Fibroblast of lung (primary cell): ENCODE measurements around the gene SERTAD3. TPM values are rescaled to one million over a fixed set of nuclear protein-coding genes. Genes with fewer than 3 reads are reported as not detected.

Experiments
- DNase-seq, 2 donors: peaks; one replicate each; pipeline versions ENCODE4 v3.0.0 to v3.0.0-alpha.2; 2010; ENCODE audit warnings: low read depth in 2 of 2
- H2AFZ ChIP-seq: 2 replicates; pipeline ENCODE4 v1.5.1; 2012; ENCODE audit warnings: low read length, control low read depth, inconsistent platforms
- H3K27ac ChIP-seq: 2 replicates; pipeline ENCODE4 v1.5.1; 2011; ENCODE audit warnings: low read length, control low read depth; ENCODE audit not compliant: insufficient read depth
- H3K27me3 ChIP-seq: 2 replicates; pipeline ENCODE4 v1.5.1; 2011; ENCODE audit warnings: mild to moderate bottlenecking, low read length; ENCODE audit not compliant: control insufficient read depth, insufficient read depth
- H3K36me3 ChIP-seq: 2 replicates; pipeline ENCODE4 v1.5.1; 2011; ENCODE audit warnings: low read length; ENCODE audit not compliant: control insufficient read depth, insufficient read depth
- H3K4me1 ChIP-seq: 2 replicates; pipeline ENCODE4 v1.5.1; 2011; ENCODE audit warnings: low read length; ENCODE audit not compliant: control insufficient read depth, insufficient read depth; ENCODE audit errors: extremely low read depth
- H3K4me2 ChIP-seq: 2 replicates; pipeline ENCODE4 v1.5.1; 2011; ENCODE audit warnings: low read length, control low read depth; ENCODE audit not compliant: insufficient read depth; ENCODE audit errors: extremely low read depth
- H3K4me3 ChIP-seq, 4 experiments: fragments of 200-600 bp in 1 of 4; sonication (generic) in 1 of 4; replicated peaks in 1 of 4; 2 replicates each; pipeline ENCODE4 v1.5.1; 2011 to 2016; ENCODE audit warnings: low read length in 4 of 4, low read depth in 3 of 4, mild to moderate bottlenecking in 3 of 4, control low read depth in 2 of 4, inconsistent platforms in 1 of 4, mixed read lengths in 1 of 4; ENCODE audit not compliant: insufficient read depth in 1 of 4; ENCODE audit errors: control extremely low read depth in 1 of 4
- H3K79me2 ChIP-seq: 2 replicates; pipeline ENCODE4 v1.5.1; 2012; ENCODE audit warnings: mild to moderate bottlenecking, low read length, inconsistent platforms; ENCODE audit not compliant: control insufficient read depth, insufficient read depth
- H3K9ac ChIP-seq: 2 replicates; pipeline ENCODE4 v1.5.1; 2011; ENCODE audit warnings: mild to moderate bottlenecking, low read length, control low read depth; ENCODE audit not compliant: insufficient read depth
- H3K9me3 ChIP-seq: 2 replicates; pipeline ENCODE4 v1.5.1; 2012; ENCODE audit warnings: low read depth, low read length; ENCODE audit not compliant: control insufficient read depth, insufficient read depth
- H4K20me1 ChIP-seq: 2 replicates; pipeline ENCODE4 v1.5.1; 2011; ENCODE audit warnings: low read length; ENCODE audit not compliant: control insufficient read depth, insufficient read depth; ENCODE audit errors: extremely low read depth
- EZH2 ChIP-seq: IDR thresholded peaks from 2 replicates; pipeline ENCODE4 v1.5.1; 2012; ENCODE audit warnings: low read length, control low read depth, mild to moderate bottlenecking; ENCODE audit errors: missing control alignments
- polyA plus RNA-seq, 2 donors: library from polyadenylated mRNA; depleted of rRNA in 1 of 2; stranded (reverse) in 1 of 2; unstranded in 1 of 2; fragments of >200 nt; gene quantifications; 2 replicates each; pipeline ENCODE4 v1.2.1, GENCODE V29; 2011 to 2012; ENCODE audit warnings: missing spikeins in 1 of 2
- total RNA-seq: library from RNA; depleted of rRNA; stranded (reverse); fragments of >200 nt; gene quantifications from 2 replicates; pipeline ENCODE4 v1.2.1, GENCODE V29; 2014
- TF ChIP-seq, protein P1 (sequence below), 2 donors: IDR thresholded peaks in 1 of 2; conservative IDR thresholded peaks in 1 of 2; 1 replicate in 1 of 2; 2 replicates in 1 of 2; pipeline ENCODE4 v1.5.1; 2011 to 2012; ENCODE audit warnings: low read length in 2 of 2, control low read depth in 1 of 2, inconsistent platforms in 1 of 2, low read depth in 1 of 2, mild to moderate bottlenecking in 1 of 2

Gene SERTAD3
- total and polyA plus RNA-seq, 2 donors (not counting 1 experiment from before 2014, with no cell fraction given) = 22.3 to 24.8 TPM

DNA sequence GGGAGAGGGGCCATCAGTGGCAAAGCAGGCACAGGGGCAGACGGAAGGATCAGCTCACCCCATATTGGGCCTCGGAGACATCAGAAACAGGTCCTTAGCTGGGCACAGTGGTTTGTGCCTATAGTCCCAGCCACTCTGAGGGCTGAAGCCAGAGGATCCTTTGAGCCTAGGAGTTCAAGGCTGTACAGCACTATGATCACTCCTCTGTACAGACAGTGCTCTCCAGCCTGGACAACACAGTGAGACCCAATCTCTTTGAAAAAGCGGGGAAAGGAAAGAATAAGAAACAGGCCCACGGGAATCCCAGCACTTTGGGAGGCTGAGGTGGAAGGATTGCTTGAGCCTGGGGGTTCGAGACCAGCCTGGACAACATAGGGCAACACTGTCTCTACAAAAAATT is 24.4 kb downstream of the SERTAD3 start:
- Histone ChIP-seq H2AFZ (no peak overlapping the region), H3K4me2 (no peak overlapping the region)
- no peak for DNase-seq

DNA sequence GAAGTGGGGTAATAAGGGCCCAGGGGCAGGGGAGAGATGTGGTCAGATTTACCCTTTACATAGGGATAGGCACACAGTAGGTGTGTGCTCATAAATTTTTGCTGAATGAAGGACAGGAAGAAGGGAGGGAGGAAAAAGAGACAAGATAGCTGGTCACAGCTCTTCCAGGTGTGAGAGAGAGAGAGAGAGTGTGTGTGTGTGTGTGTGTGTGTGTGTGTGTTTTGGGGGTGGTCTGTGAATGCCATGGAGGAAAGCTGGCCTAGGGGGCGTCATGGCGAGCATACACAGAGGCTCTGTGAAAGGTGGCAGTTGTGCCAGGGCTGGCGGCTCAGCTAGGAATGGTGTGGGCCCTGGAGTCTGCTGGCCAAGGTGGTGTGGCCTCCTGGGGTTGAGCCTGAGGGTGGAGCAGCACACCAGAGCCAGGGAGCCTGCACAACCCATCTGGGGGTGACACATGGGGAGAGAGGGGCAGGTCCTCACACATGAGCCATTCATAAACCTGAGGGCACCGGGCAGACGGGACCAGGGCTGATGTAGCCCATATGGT is 25.0 kb downstream of the SERTAD3 start:
- Histone ChIP-seq H3K9ac (no peak overlapping the region), H2AFZ (no peak overlapping the region), H3K27me3 (no peaks in the 10 kb centered on the region), H3K4me1 (peaks cover 12% of the 10 kb centered on the region), H3K79me2 (peaks cover 20% of the 10 kb centered on the region), H3K27ac (no peak overlapping the region), H3K36me3 (peaks cover 9% of the 10 kb centered on the region), H4K20me1 (no peaks in the 10 kb centered on the region), H3K4me3 (no peak overlapping the region), H3K9me3 (no peaks in the 10 kb centered on the region), H3K4me2 (no peak overlapping the region)
- TF ChIP-seq, protein P1, sequence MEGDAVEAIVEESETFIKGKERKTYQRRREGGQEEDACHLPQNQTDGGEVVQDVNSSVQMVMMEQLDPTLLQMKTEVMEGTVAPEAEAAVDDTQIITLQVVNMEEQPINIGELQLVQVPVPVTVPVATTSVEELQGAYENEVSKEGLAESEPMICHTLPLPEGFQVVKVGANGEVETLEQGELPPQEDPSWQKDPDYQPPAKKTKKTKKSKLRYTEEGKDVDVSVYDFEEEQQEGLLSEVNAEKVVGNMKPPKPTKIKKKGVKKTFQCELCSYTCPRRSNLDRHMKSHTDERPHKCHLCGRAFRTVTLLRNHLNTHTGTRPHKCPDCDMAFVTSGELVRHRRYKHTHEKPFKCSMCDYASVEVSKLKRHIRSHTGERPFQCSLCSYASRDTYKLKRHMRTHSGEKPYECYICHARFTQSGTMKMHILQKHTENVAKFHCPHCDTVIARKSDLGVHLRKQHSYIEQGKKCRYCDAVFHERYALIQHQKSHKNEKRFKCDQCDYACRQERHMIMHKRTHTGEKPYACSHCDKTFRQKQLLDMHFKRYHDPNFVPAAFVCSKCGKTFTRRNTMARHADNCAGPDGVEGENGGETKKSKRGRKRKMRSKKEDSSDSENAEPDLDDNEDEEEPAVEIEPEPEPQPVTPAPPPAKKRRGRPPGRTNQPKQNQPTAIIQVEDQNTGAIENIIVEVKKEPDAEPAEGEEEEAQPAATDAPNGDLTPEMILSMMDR (conservative IDR thresholded peaks at IDR 0.05 in 1 of 2, IDR thresholded peaks at IDR 0.05 in 1 of 2; ENCODE audit: low read depth in 1 of 2, low read length in 2 of 2) = no peak
- TF ChIP-seq EZH2 = no peak
- no peak for DNase-seq

More for the DNA sequence above, 24.4 kb downstream of the SERTAD3 start:
- Histone ChIP-seq H3K79me2 (peaks cover 27% of the 10 kb centered on the region), H3K4me3 (no peak overlapping the region), H3K36me3 (peaks cover 9% of the 10 kb centered on the region), H4K20me1 (no peaks in the 10 kb centered on the region), H3K27ac (no peak overlapping the region), H3K4me1 (peaks cover 12% of the 10 kb centered on the region), H3K9me3 (no peaks in the 10 kb centered on the region), H3K9ac (no peak overlapping the region), H3K27me3 (no peaks in the 10 kb centered on the region)
- no peak for TF ChIP-seq EZH2

DNA sequence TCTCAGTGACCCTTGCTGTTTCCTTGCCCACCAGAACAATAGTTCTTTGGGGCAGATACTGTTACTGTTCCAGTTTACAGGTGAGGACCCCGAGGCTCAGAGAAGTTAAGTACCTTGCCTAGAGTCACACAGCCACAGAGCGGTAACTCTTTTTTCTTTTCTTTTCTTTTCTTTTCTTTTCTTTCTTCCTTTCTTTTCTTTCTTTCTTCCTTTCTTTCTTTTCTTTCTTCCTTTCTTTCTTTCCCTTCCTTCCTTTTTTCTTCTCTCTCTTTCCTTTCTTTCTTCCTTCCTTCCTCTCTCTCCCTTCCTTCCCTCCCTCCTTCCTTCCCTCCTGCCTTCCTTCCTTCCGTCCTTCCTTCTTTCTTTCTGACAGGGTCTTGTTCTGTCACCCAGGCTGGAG is 26.1 kb downstream of the SERTAD3 start:
- H3K79me2 ChIP-seq = peaks cover 9% of the 10 kb centered on the region
- H3K4me3 ChIP-seq = no peak overlapping the region
- no peaks in the 10 kb centered on the region for H4K20me1 ChIP-seq
- H3K9me3 ChIP-seq = no peaks in the 10 kb centered on the region
- no peak overlapping the region for H3K4me2 ChIP-seq
- DNase-seq = no peak
- no peak overlapping the region for H2AFZ ChIP-seq
- H3K36me3 ChIP-seq = peaks cover 6% of the 10 kb centered on the region
- TF ChIP-seq, protein P1 (conservative IDR thresholded peaks at IDR 0.05 in 1 of 2, IDR thresholded peaks at IDR 0.05 in 1 of 2; ENCODE audit: low read depth in 1 of 2, low read length in 2 of 2) = no peak
- TF ChIP-seq EZH2 = no peak
- H3K27ac ChIP-seq = no peak overlapping the region
- no peak overlapping the region for H3K9ac ChIP-seq
- H3K27me3 ChIP-seq = no peaks in the 10 kb centered on the region
- H3K4me1 ChIP-seq = peaks cover 12% of the 10 kb centered on the region
